H9 (cell line): ENCODE data around the gene CRMP1. TPM values are rescaled to one million over a fixed set of nuclear protein-coding genes. Genes with fewer than 3 reads are reported as not detected.

Source experiments
- DNase-seq: peaks from one replicate; pipeline ENCODE4 v3.0.0-alpha.2; 2017
- H2AFZ ChIP-seq: one replicate; pipeline ENCODE4 v1.6.1; 2013; ENCODE audit warnings: mild to moderate bottlenecking, low read length, control low read depth, moderate library complexity
- H2AK5ac ChIP-seq: 2 replicates; pipeline ENCODE4 v1.6.1; 2013; ENCODE audit warnings: low read length, control low read depth, mixed read lengths; ENCODE audit not compliant: insufficient read length
- H2BK120ac ChIP-seq: one replicate; pipeline ENCODE4 v1.6.1; 2013; ENCODE audit warnings: low read depth, mild to moderate bottlenecking, low read length, control low read depth, inconsistent platforms; ENCODE audit not compliant: poor library complexity, severe bottlenecking
- H2BK12ac ChIP-seq: 2 replicates; pipeline ENCODE4 v1.6.1; 2013; ENCODE audit warnings: low read length, control low read depth, mixed read lengths, low read depth; ENCODE audit not compliant: insufficient read length
- H2BK15ac ChIP-seq: 2 replicates; pipeline ENCODE4 v1.6.1; 2013; ENCODE audit warnings: low read depth, low read length, control low read depth
- H2BK20ac ChIP-seq: one replicate; pipeline ENCODE4 v1.6.1; 2013; ENCODE audit warnings: low read depth, mild to moderate bottlenecking, low read length, control low read depth, inconsistent platforms; ENCODE audit not compliant: poor library complexity, severe bottlenecking
- H2BK5ac ChIP-seq: 2 replicates; pipeline ENCODE4 v1.6.1; 2013; ENCODE audit warnings: low read length, control low read depth, mixed read lengths; ENCODE audit not compliant: insufficient read length
- H3K14ac ChIP-seq: 2 replicates; pipeline ENCODE4 v1.6.1; 2013; ENCODE audit warnings: low read length, control low read depth; ENCODE audit not compliant: insufficient read depth
- H3K18ac ChIP-seq: 2 replicates; pipeline ENCODE4 v1.6.1; 2013; ENCODE audit warnings: low read depth, mild to moderate bottlenecking, mixed read lengths, low read length, control low read depth; ENCODE audit not compliant: insufficient read length
- H3K23ac ChIP-seq: 2 replicates; pipeline ENCODE4 v1.6.1; 2013; ENCODE audit warnings: low read length, control low read depth, mixed read lengths, low read depth; ENCODE audit not compliant: insufficient read length
- H3K23me2 ChIP-seq: 2 replicates; pipeline ENCODE4 v1.6.1; 2013; ENCODE audit warnings: low read depth, mild to moderate bottlenecking, mixed read lengths, low read length, control low read depth; ENCODE audit not compliant: insufficient read length, poor library complexity, severe bottlenecking
- H3K27ac ChIP-seq: 2 replicates; pipeline ENCODE4 v1.5.1; 2013; ENCODE audit warnings: low read length, control low read depth, mixed read lengths, low read depth; ENCODE audit not compliant: insufficient read length
- H3K27me3 ChIP-seq: 2 replicates; pipeline ENCODE4 v1.6.1; 2013; ENCODE audit warnings: low read length, control low read depth, inconsistent platforms; ENCODE audit not compliant: insufficient read depth
- H3K4ac ChIP-seq: 2 replicates; pipeline ENCODE4 v1.6.1; 2013; ENCODE audit warnings: low read depth, mild to moderate bottlenecking, control low read depth, inconsistent platforms, low read length, moderate library complexity
- H3K4me1 ChIP-seq: 2 replicates; pipeline ENCODE4 v1.6.1; 2013; ENCODE audit warnings: low read length, control low read depth, inconsistent platforms; ENCODE audit not compliant: insufficient read depth
- H3K4me2 ChIP-seq: 2 replicates; pipeline ENCODE4 v1.6.1; 2013; ENCODE audit warnings: low read length, control low read depth, mixed read lengths; ENCODE audit not compliant: insufficient read length, insufficient read depth
- H3K56ac ChIP-seq: 2 replicates; pipeline ENCODE4 v1.6.1; 2013; ENCODE audit warnings: low read depth, mild to moderate bottlenecking, mixed read lengths, low read length, control low read depth; ENCODE audit not compliant: insufficient read length
- H3K79me1 ChIP-seq: 2 replicates; pipeline ENCODE4 v1.6.1; 2013; ENCODE audit warnings: low read depth, mild to moderate bottlenecking, moderate library complexity, low read length, control low read depth, inconsistent platforms; ENCODE audit not compliant: insufficient read depth, poor library complexity, severe bottlenecking
- H3K79me2 ChIP-seq: 2 replicates; pipeline ENCODE4 v1.6.1; 2013; ENCODE audit warnings: low read length, control low read depth, inconsistent platforms; ENCODE audit not compliant: insufficient read depth
- H3K9ac ChIP-seq: 2 replicates; pipeline ENCODE4 v1.6.1; 2013; ENCODE audit warnings: low read length, control low read depth, mixed read lengths; ENCODE audit not compliant: insufficient read length; ENCODE audit errors: extremely low read depth
- H3K9me3 ChIP-seq: one replicate; pipeline ENCODE4 v1.6.1; 2013; ENCODE audit warnings: low read depth, low read length, inconsistent platforms; ENCODE audit not compliant: control insufficient read depth
- H3T11ph ChIP-seq: one replicate; pipeline ENCODE4 v1.6.1; 2013; ENCODE audit warnings: mild to moderate bottlenecking, low read length, control low read depth, inconsistent platforms
- H4K20me1 ChIP-seq: one replicate; pipeline ENCODE4 v1.6.1; 2013; ENCODE audit not compliant: control insufficient read depth, insufficient read length, insufficient read depth
- H4K5ac ChIP-seq: 2 replicates; pipeline ENCODE4 v1.6.1; 2013; ENCODE audit warnings: low read depth, mild to moderate bottlenecking, mixed read lengths, low read length, control low read depth; ENCODE audit not compliant: insufficient read length
- H4K8ac ChIP-seq: replicated peaks from 2 replicates; pipeline ENCODE4 v1.6.1; 2013; ENCODE audit warnings: low read length, control low read depth, mixed read lengths, low read depth; ENCODE audit not compliant: insufficient read length
- H4K91ac ChIP-seq: 2 replicates; pipeline ENCODE4 v1.6.1; 2013; ENCODE audit warnings: low read depth, mild to moderate bottlenecking, moderate library complexity, mixed read lengths, low read length, control low read depth; ENCODE audit not compliant: insufficient read length
- H3K27ac Mint-ChIP-seq, 3 experiments: 2 replicates in 2 of 3; 3 replicates in 1 of 3; pipeline ENCODE4 v1.8.0; 2020 to 2021; ENCODE audit warnings: mixed read lengths in 3 of 3, mild to moderate bottlenecking in 1 of 3, moderate library complexity in 1 of 3
- H3K27me3 Mint-ChIP-seq: 2 replicates; pipeline ENCODE4 v1.8.0; 2021; ENCODE audit warnings: low read depth, mild to moderate bottlenecking, moderate library complexity, mixed read lengths
- H3K36me3 Mint-ChIP-seq, 3 experiments: 2 replicates in 2 of 3; 3 replicates in 1 of 3; pipeline ENCODE4 v1.8.0; 2020 to 2021; ENCODE audit warnings: low read depth in 3 of 3, mixed read lengths in 3 of 3; ENCODE audit not compliant: insufficient read depth in 1 of 3
- H3K4me1 Mint-ChIP-seq, 2 experiments: 2 replicates each; pipeline ENCODE4 v1.8.0; 2020; ENCODE audit warnings: mixed read lengths in 2 of 2
- H3K4me3 Mint-ChIP-seq, 2 experiments: 2 replicates in 1 of 2; 3 replicates in 1 of 2; pipeline ENCODE4 v1.8.0; 2020 to 2021; ENCODE audit warnings: mild to moderate bottlenecking in 2 of 2, mixed read lengths in 2 of 2, moderate library complexity in 1 of 2
- H3K9me3 Mint-ChIP-seq, 2 experiments: 2 replicates in 1 of 2; 3 replicates in 1 of 2; pipeline ENCODE4 v1.8.0; 2020; ENCODE audit warnings: mild to moderate bottlenecking in 2 of 2, mixed read lengths in 2 of 2, moderate library complexity in 1 of 2
- WGBS: extraction: QIAGEN DNeasy Blood & Tissue Kit; methylation state at CpG from one replicate; pipeline ENCODE4 v1.1.7; 2013; ENCODE audit warnings: missing lambda C conversion rate, low lambda C conversion rate, mixed read lengths; ENCODE audit not compliant: insufficient read length; ENCODE audit errors: extremely low coverage; 5-methylcytosine and 5-hydroxymethylcytosine counted together
- total RNA-seq: library from RNA; stranded (reverse); gene quantifications from 2 replicates; pipeline ENCODE4 v1.2.1, GENCODE V29; 2021
- TF ChIP-seq, protein P1 (sequence below): fragments of 200-600 bp; sonication (generic); conservative IDR thresholded peaks from 3 replicates; pipeline ENCODE4 v1.8.0; 2021; ENCODE audit warnings: antibody characterized with exemption, mild to moderate bottlenecking

Gene CRMP1
- total RNA-seq, 1 experiment from 2014 or later, result 71.6 TPM

DNA sequence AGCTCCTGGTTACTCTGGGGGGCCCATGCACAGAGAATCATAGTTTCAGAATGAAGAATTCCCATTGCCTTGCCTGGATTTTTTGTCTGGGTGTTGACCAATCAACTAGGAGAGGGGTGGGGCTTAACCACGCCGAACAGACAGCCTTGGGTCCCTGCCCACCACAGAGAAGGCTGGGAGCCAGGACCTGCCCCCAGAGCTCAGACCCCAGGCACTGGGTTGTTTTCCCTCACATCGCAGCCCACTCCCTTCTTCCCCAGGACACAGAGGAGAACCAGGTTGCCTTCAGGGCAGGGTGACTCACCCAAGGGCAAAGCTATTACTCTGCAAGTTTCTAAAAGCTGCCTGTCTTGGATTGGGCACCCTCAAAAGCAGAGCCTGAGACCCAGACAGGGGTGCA is 23.3 kb upstream of the CRMP1 start:
- H4K8ac ChIP-seq, result no peak overlapping the region
- H2AK5ac ChIP-seq, result no peak overlapping the region
- H2BK15ac ChIP-seq, result no peak overlapping the region
- no peak overlapping the region for H3K23ac ChIP-seq
- no peak overlapping the region for H4K5ac ChIP-seq
- H4K20me1 ChIP-seq, result no peaks in the 10 kb centered on the region
- H3K79me1 ChIP-seq, result no peaks in the 10 kb centered on the region
- Mint-ChIP-seq H3K4me3 (no peak overlapping the region), H3K27me3 (peaks cover 45% of the 10 kb centered on the region), H3K27ac (no peak overlapping the region), H3K9me3 (peaks cover 3 to 5% of the 10 kb centered on the region in 2 experiments), H3K4me1 (peaks cover 31 to 33% of the 10 kb centered on the region in 2 experiments), H3K36me3 (peaks cover 0 to 6% (median 0%) of the 10 kb centered on the region in 3 experiments; a peak in 4 of 7 replicates)
- no CpG with 5 or more reads among the region's 3 CpGs for WGBS
- no peak overlapping the region for H2BK120ac ChIP-seq
- no peak overlapping the region for H4K91ac ChIP-seq
- no peaks in the 10 kb centered on the region for H3K79me2 ChIP-seq
- no peaks in the 10 kb centered on the region for H3K23me2 ChIP-seq
- no peak overlapping the region for H2BK5ac ChIP-seq
- no peak overlapping the region for H2BK20ac ChIP-seq
- no peak overlapping the region for H3K18ac ChIP-seq
- no peak overlapping the region for H3T11ph ChIP-seq
- no peak overlapping the region for H3K27ac ChIP-seq
- H3K27me3 ChIP-seq, result no peaks in the 10 kb centered on the region
- H3K4ac ChIP-seq, result no peak overlapping the region
- no peak overlapping the region for H2AFZ ChIP-seq
- H3K14ac ChIP-seq, result no peak overlapping the region
- no peak overlapping the region for H3K9ac ChIP-seq
- peaks cover 12% of the 10 kb centered on the region; the same call in 1 of the 2 replicates for H3K4me1 ChIP-seq
- H2BK12ac ChIP-seq, result no peak overlapping the region
- H3K56ac ChIP-seq, result no peak overlapping the region
- no peak for DNase-seq
- H3K9me3 ChIP-seq, result no peaks in the 10 kb centered on the region
- H3K4me2 ChIP-seq, result no peak overlapping the region
- TF ChIP-seq, protein P1, sequence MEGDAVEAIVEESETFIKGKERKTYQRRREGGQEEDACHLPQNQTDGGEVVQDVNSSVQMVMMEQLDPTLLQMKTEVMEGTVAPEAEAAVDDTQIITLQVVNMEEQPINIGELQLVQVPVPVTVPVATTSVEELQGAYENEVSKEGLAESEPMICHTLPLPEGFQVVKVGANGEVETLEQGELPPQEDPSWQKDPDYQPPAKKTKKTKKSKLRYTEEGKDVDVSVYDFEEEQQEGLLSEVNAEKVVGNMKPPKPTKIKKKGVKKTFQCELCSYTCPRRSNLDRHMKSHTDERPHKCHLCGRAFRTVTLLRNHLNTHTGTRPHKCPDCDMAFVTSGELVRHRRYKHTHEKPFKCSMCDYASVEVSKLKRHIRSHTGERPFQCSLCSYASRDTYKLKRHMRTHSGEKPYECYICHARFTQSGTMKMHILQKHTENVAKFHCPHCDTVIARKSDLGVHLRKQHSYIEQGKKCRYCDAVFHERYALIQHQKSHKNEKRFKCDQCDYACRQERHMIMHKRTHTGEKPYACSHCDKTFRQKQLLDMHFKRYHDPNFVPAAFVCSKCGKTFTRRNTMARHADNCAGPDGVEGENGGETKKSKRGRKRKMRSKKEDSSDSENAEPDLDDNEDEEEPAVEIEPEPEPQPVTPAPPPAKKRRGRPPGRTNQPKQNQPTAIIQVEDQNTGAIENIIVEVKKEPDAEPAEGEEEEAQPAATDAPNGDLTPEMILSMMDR, result no peak
